Trophoblast cell (in vitro differentiated cells and primary cell): Measurements from ENCODE around the gene RHOJ.
"Not testable (repeated sequence)": the region's sequence is repeated elsewhere in the genome, so short reads cannot be mapped to it uniquely, and the experiment has no call there.

Experiments
- DNase-seq, 2 donors: peaks; one replicate each; pipeline ENCODE4 v3.0.0-alpha.2; 2016
- H2AFZ ChIP-seq: 2 replicates; pipeline ENCODE4 v1.6.1; 2013; ENCODE audit warnings: low read length, moderate library complexity, mild to moderate bottlenecking; ENCODE audit not compliant: insufficient read depth, poor library complexity
- H2AK5ac ChIP-seq: 2 replicates; pipeline ENCODE4 v1.6.1; 2013; ENCODE audit warnings: mild to moderate bottlenecking, low read length
- H2BK120ac ChIP-seq: 2 replicates; pipeline ENCODE4 v1.6.1; 2013; ENCODE audit warnings: low read length, mild to moderate bottlenecking, moderate library complexity; ENCODE audit not compliant: insufficient read depth, poor library complexity
- H2BK12ac ChIP-seq: 2 replicates; pipeline ENCODE4 v1.6.1; 2013; ENCODE audit warnings: mild to moderate bottlenecking, low read length, moderate library complexity
- H2BK5ac ChIP-seq: 2 replicates; pipeline ENCODE4 v1.6.1; 2013; ENCODE audit warnings: low read length, low read depth, moderate library complexity, mild to moderate bottlenecking; ENCODE audit not compliant: poor library complexity
- H3K14ac ChIP-seq: 2 replicates; pipeline ENCODE4 v1.6.1; 2013; ENCODE audit warnings: mild to moderate bottlenecking, low read length
- H3K18ac ChIP-seq: 2 replicates; pipeline ENCODE4 v1.6.1; 2013; ENCODE audit warnings: mild to moderate bottlenecking, low read length
- H3K23ac ChIP-seq: 2 replicates; pipeline ENCODE4 v1.6.1; 2013; ENCODE audit warnings: low read length
- H3K27ac ChIP-seq: 2 replicates; pipeline ENCODE4 v1.5.1; 2013; ENCODE audit warnings: low read depth, mild to moderate bottlenecking, inconsistent platforms, low read length, moderate library complexity
- H3K27me3 ChIP-seq: 2 replicates; pipeline ENCODE4 v1.6.1; 2013; ENCODE audit warnings: inconsistent platforms, mild to moderate bottlenecking, low read length, moderate library complexity; ENCODE audit not compliant: insufficient read depth
- H3K36me3 ChIP-seq, 2 experiments: 1 replicate in 1 of 2; 2 replicates in 1 of 2; pipeline ENCODE4 v1.6.1; 2013; ENCODE audit warnings: low read length in 2 of 2, mild to moderate bottlenecking in 2 of 2, moderate library complexity in 1 of 2; ENCODE audit not compliant: insufficient read depth in 2 of 2, control insufficient read depth in 1 of 2
- H3K4ac ChIP-seq: 2 replicates; pipeline ENCODE4 v1.6.1; 2013; ENCODE audit warnings: low read depth, mild to moderate bottlenecking, low read length, moderate library complexity
- H3K4me1 ChIP-seq, 2 experiments: 1 replicate in 1 of 2; 2 replicates in 1 of 2; pipeline ENCODE4 v1.6.1; 2013; ENCODE audit warnings: low read length in 2 of 2, mild to moderate bottlenecking in 2 of 2, moderate library complexity in 1 of 2; ENCODE audit not compliant: insufficient read depth in 2 of 2, control insufficient read depth in 1 of 2
- H3K4me2 ChIP-seq: 2 replicates; pipeline ENCODE4 v1.6.1; 2013; ENCODE audit warnings: inconsistent platforms, mild to moderate bottlenecking, low read length, moderate library complexity
- H3K4me3 ChIP-seq: 2 replicates; pipeline ENCODE4 v1.5.1; 2013; ENCODE audit warnings: mild to moderate bottlenecking, low read depth, low read length, inconsistent platforms
- H3K79me1 ChIP-seq: one replicate; pipeline ENCODE4 v1.6.1; 2013; ENCODE audit warnings: low read length
- H3K79me2 ChIP-seq: 2 replicates; pipeline ENCODE4 v1.6.1; 2013; ENCODE audit warnings: low read length, mild to moderate bottlenecking; ENCODE audit not compliant: control insufficient read depth, insufficient read depth, poor library complexity
- H3K9ac ChIP-seq: 2 replicates; pipeline ENCODE4 v1.6.1; 2013; ENCODE audit warnings: mild to moderate bottlenecking, low read length
- H3K9me3 ChIP-seq: 2 replicates; pipeline ENCODE4 v1.6.1; 2013; ENCODE audit warnings: low read depth, mild to moderate bottlenecking, control low read depth, inconsistent platforms, low read length; ENCODE audit not compliant: insufficient read depth
- H4K12ac ChIP-seq: 2 replicates; pipeline ENCODE4 v1.6.1; 2013; ENCODE audit warnings: low read depth, mild to moderate bottlenecking, low read length, moderate library complexity
- H4K8ac ChIP-seq: 2 replicates; pipeline ENCODE4 v1.6.1; 2013; ENCODE audit warnings: low read depth, mild to moderate bottlenecking, low read length, moderate library complexity
- H4K91ac ChIP-seq: one replicate; pipeline ENCODE4 v1.6.1; 2013; ENCODE audit warnings: low read depth, mild to moderate bottlenecking, low read length, moderate library complexity
- WGBS: extraction: QIAGEN DNeasy Blood & Tissue Kit; methylation state at CpG from one replicate; pipeline ENCODE4 v1.1.7; 2013; ENCODE audit warnings: missing lambda C conversion rate; ENCODE audit not compliant: insufficient read length, insufficient coverage; ENCODE audit errors: extremely low coverage; 5-methylcytosine and 5-hydroxymethylcytosine counted together

Gene RHOJ

DNA sequence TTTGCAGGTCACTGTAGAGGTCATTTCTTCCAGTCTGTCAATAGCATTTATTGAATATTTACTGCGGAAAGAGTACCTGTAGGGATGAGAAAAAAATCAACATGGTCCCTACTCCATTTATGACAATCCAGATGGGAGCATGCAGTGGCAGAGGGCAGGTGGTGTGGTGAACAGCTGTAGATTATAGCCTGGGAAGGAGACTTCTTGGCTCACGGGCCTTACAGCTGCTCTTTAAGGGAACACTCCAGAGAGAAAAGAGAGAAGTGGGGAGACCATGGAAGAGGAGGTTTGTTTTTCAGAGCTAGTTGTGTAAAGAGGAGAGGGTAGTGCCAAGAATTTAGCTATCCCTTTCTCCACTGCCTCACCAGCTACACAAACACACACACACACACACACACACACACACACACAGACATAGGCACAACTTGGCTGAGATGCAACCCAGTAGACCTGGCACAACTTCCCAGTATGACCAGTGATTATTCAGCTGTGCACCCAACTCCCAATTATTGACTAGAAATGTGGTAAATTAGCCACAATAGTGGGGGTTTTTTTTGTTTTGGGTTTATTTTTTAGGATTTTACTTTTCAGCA, 73.4 kb downstream of the RHOJ start:
- H3K27ac ChIP-seq = no peak overlapping the region
- no peak overlapping the region for H2BK120ac ChIP-seq
- no peak overlapping the region for H3K4me2 ChIP-seq
- H2AK5ac ChIP-seq = no peak overlapping the region
- no peak overlapping the region for H2BK5ac ChIP-seq
- H3K36me3 ChIP-seq = no peaks in the 10 kb centered on the region
- H3K79me2 ChIP-seq = no peaks in the 10 kb centered on the region
- no peak overlapping the region for H2BK12ac ChIP-seq
- H3K4ac ChIP-seq = no peak overlapping the region
- no peak overlapping the region for H3K14ac ChIP-seq
- H3K18ac ChIP-seq = no peak overlapping the region
- no peak overlapping the region for H4K12ac ChIP-seq
- H3K23ac ChIP-seq = no peak overlapping the region
- no peak overlapping the region for H3K4me3 ChIP-seq
- no peaks in the 10 kb centered on the region for H3K9me3 ChIP-seq
- no peak overlapping the region for H4K8ac ChIP-seq
- no CpG with 5 or more reads among the region's 2 CpGs for WGBS
- H3K79me1 ChIP-seq = no peaks in the 10 kb centered on the region
- no peak overlapping the region for H4K91ac ChIP-seq
- H3K4me1 ChIP-seq = peaks cover 0 to 2% of the 10 kb centered on the region in 2 experiments
- no peaks in the 10 kb centered on the region for H3K27me3 ChIP-seq
- no peak overlapping the region for H2AFZ ChIP-seq
- no peak overlapping the region for H3K9ac ChIP-seq
- DNase-seq = no peak

DNA sequence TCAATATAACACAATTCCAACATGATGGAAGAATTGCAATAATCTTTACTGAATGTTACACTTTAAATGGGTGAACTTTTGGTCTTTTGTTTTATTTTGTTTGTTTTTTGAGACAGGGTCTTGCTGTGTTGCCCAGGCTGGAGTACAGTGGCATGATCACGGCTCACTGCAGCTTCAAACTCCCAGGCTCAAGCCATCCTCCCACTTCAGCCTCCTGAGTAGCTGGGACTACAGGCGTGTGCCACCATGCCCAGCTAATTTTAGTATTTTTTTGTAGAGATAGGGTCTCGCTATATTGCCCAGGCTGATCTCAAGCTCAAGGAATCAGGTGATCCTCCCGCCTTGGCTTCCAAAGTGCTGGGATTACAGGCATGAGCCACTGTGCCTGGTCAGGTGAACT, 75.7 kb downstream of the RHOJ start:
- not testable (repeated sequence) for H3K18ac ChIP-seq, H3K4ac ChIP-seq, H3K27me3 ChIP-seq, H3K4me3 ChIP-seq, H3K4me1 ChIP-seq, H2AFZ ChIP-seq, H3K79me1 ChIP-seq, H4K12ac ChIP-seq, H2BK12ac ChIP-seq, H2BK5ac ChIP-seq, H2AK5ac ChIP-seq, H3K36me3 ChIP-seq, H3K23ac ChIP-seq, H3K27ac ChIP-seq, H3K4me2 ChIP-seq, H4K91ac ChIP-seq, H3K14ac ChIP-seq, H3K79me2 ChIP-seq, DNase-seq, H2BK120ac ChIP-seq, H4K8ac ChIP-seq, H3K9me3 ChIP-seq, H3K9ac ChIP-seq
- no CpG with 5 or more reads among the region's 4 CpGs for WGBS

DNA sequence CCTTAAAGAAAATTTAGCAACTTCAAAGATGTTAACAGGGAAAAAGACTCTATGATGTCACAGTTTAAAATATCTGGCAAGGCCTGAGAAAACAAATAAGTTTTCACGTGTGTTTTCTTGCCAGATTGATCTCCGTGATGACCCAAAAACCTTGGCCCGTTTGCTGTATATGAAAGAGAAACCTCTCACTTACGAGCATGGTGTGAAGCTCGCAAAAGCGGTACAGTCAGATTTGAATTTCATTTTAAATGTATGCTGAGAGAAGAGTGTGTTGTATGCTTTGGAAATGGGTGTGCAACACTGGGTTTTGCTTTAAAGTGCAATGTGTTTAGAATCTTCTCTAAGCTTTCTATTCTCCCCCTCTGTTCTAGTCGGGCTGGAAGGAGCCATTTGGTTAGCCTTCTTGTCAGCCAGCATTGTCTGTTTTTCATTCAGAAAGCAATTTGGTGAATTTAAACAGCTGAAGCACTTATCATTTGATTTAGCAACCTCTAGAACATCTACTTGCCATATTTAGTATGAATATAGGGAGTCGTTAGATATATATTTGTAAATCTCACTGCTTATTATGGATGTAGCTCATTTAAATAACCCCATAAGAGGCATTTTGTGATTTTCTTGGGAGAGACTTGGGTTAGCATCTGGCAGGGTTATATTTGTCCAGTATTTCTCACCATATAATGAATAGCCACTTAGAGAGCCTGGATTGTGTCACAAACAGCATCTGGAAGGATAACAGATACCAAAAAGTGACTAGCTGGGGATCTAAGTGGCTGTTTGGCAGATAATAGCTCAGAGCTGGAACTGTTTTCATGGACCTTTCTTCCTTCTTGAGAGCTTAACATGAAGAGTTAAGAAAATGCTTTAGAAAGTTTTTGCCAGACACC, 79.0 kb downstream of the RHOJ start:
- no peak overlapping the region for H4K8ac ChIP-seq
- no peaks in the 10 kb centered on the region for H3K36me3 ChIP-seq
- no peak overlapping the region for H3K4ac ChIP-seq
- peaks cover 0 to 1% of the 10 kb centered on the region in 2 experiments for H3K4me1 ChIP-seq
- WGBS = no CpG with 5 or more reads among the region's 8 CpGs
- H2BK120ac ChIP-seq = no peak overlapping the region
- no peak overlapping the region for H4K12ac ChIP-seq
- H2BK12ac ChIP-seq = no peak overlapping the region
- peak overlapping the region; percentile 1 for H3K27ac ChIP-seq
- H3K18ac ChIP-seq = no peak overlapping the region
- H4K91ac ChIP-seq = no peak overlapping the region
- no peak overlapping the region for H3K23ac ChIP-seq
- no peaks in the 10 kb centered on the region for H3K79me1 ChIP-seq
- no peak for DNase-seq
- H3K9me3 ChIP-seq = no peaks in the 10 kb centered on the region
- H3K14ac ChIP-seq = no peak overlapping the region
- H3K4me2 ChIP-seq = no peak overlapping the region
- H3K4me3 ChIP-seq = no peak overlapping the region
- no peaks in the 10 kb centered on the region for H3K27me3 ChIP-seq
- no peak overlapping the region for H2AFZ ChIP-seq
- no peaks in the 10 kb centered on the region for H3K79me2 ChIP-seq
- no peak overlapping the region for H2BK5ac ChIP-seq
- no peak overlapping the region for H3K9ac ChIP-seq
- H2AK5ac ChIP-seq = no peak overlapping the region

DNA sequence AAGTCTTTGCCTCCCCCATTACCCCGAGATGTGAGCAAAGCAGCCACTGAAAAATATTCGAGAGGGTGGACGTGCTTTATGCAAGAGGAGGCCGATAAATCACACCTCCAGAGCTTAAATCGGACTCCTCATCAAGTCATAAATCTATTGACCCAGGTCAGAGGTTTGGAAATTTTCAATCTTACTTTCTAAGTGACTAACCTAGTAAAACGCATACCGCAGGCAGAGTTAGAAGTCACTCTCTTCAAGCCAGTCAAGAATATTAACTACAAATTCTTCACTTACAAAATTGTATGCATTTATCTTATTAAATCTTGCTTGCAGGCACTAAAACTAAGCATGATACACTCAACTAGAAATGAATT, 79.6 kb downstream of the RHOJ start:
- Histone ChIP-seq H4K12ac (no peak overlapping the region), H3K14ac (no peak overlapping the region), H2AK5ac (no peak overlapping the region), H3K4me2 (no peak overlapping the region), H2BK5ac (no peak overlapping the region), H4K8ac (no peak overlapping the region), H4K91ac (no peak overlapping the region), H3K4me1 (peaks cover 0 to 1% of the 10 kb centered on the region in 2 experiments), H2BK12ac (no peak overlapping the region), H3K27me3 (no peaks in the 10 kb centered on the region), H3K4ac (no peak overlapping the region), H2AFZ (no peak overlapping the region), H3K18ac (no peak overlapping the region), H3K9me3 (no peaks in the 10 kb centered on the region), H3K27ac (peak overlapping the region; percentile 1), H3K4me3 (no peak overlapping the region), H2BK120ac (no peak overlapping the region), H3K9ac (no peak overlapping the region), H3K23ac (no peak overlapping the region), H3K36me3 (no peaks in the 10 kb centered on the region), H3K79me1 (no peaks in the 10 kb centered on the region), H3K79me2 (no peaks in the 10 kb centered on the region)
- WGBS = no CpG with 5 or more reads among the region's 7 CpGs
- DNase-seq = no peak
